Measurements from ENCODE around the gene ADAM22.

The ADAM22 gene

GRCh38 chr7:88223265-88223664, 289.2 kb downstream of the ADAM22 start:
- no peak overlapping the region for H3K4me3 ChIP-seq (ENCODE audit: low read length)
- no peaks in the 10 kb centered on the region for H3K36me3 ChIP-seq (ENCODE audit: control insufficient read depth, low read depth, low read length)
- no peak overlapping the region for H3K27ac ChIP-seq (ENCODE audit: low read length)
- H3K27me3 ChIP-seq (ENCODE audit: control insufficient read depth, insufficient read depth, low read length), result no peaks in the 10 kb centered on the region
- no peak overlapping the region for H3K9ac ChIP-seq (ENCODE audit: low read length)
- peaks cover 8% of the 10 kb centered on the region for H3K4me1 ChIP-seq (ENCODE audit: control insufficient read depth, low read depth, low read length)
- no peaks in the 10 kb centered on the region for H3K9me3 ChIP-seq (ENCODE audit: control insufficient read depth, low read depth, low read length)

- Histone ChIP-seq H3K9me3 (ENCODE audit: control insufficient read depth, low read depth, low read length) (no peaks in the 10 kb centered on the region), H3K27me3 (ENCODE audit: control insufficient read depth, insufficient read depth, low read length) (no peaks in the 10 kb centered on the region), H3K4me3 (ENCODE audit: low read length) (no peak overlapping the region), H3K4me1 (ENCODE audit: control insufficient read depth, low read depth, low read length) (no peaks in the 10 kb centered on the region), H3K9ac (ENCODE audit: low read length) (no peak overlapping the region), H3K36me3 (ENCODE audit: control insufficient read depth, low read depth, low read length) (no peaks in the 10 kb centered on the region), H3K27ac (ENCODE audit: low read length) (no peak overlapping the region)
Observed at GRCh38 chr7:88224601-88225275, 290.7 kb downstream of the ADAM22 start.

DNA sequence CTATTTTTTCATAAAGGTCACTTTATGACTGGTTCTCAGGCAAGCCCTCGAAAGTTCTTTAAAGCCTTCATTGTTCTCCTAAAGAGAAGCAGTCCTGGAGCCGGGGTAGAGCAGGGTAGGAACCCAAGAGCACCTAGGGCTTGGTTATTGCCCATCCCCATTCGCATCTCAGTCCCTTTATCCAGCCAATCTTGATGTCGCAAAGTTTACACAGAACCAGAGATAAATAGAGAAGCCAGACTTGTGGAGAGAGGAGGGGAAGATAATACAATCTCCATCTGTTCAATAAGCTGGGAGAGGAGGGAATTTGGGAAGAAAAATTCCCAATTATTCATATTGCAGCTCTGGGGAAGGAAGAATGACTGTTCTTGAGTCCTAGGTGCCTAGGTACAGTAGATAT, 292.1 kb downstream of the ADAM22 start:
- H3K9ac ChIP-seq (ENCODE audit: low read length), result no peak overlapping the region
- no peak overlapping the region for H3K27ac ChIP-seq (ENCODE audit: low read length)
- no peaks in the 10 kb centered on the region for H3K36me3 ChIP-seq (ENCODE audit: control insufficient read depth, low read depth, low read length)
- H3K4me3 ChIP-seq (ENCODE audit: low read length), result no peak overlapping the region
- H3K4me1 ChIP-seq (ENCODE audit: control insufficient read depth, low read depth, low read length), result no peaks in the 10 kb centered on the region
- no peaks in the 10 kb centered on the region for H3K9me3 ChIP-seq (ENCODE audit: control insufficient read depth, low read depth, low read length)
- no peaks in the 10 kb centered on the region for H3K27me3 ChIP-seq (ENCODE audit: control insufficient read depth, insufficient read depth, low read length)

- no peak overlapping the region for H3K27ac ChIP-seq (ENCODE audit: low read length)
- no peaks in the 10 kb centered on the region for H3K36me3 ChIP-seq (ENCODE audit: control insufficient read depth, low read depth, low read length)
- H3K9me3 ChIP-seq (ENCODE audit: control insufficient read depth, low read depth, low read length), result no peaks in the 10 kb centered on the region
- H3K9ac ChIP-seq (ENCODE audit: low read length), result no peak overlapping the region
- H3K4me3 ChIP-seq (ENCODE audit: low read length), result no peak overlapping the region
- no peaks in the 10 kb centered on the region for H3K4me1 ChIP-seq (ENCODE audit: control insufficient read depth, low read depth, low read length)
- H3K27me3 ChIP-seq (ENCODE audit: control insufficient read depth, insufficient read depth, low read length), result no peaks in the 10 kb centered on the region
Observed at GRCh38 chr7:88226886-88227516, 292.9 kb downstream of the ADAM22 start.

DNA sequence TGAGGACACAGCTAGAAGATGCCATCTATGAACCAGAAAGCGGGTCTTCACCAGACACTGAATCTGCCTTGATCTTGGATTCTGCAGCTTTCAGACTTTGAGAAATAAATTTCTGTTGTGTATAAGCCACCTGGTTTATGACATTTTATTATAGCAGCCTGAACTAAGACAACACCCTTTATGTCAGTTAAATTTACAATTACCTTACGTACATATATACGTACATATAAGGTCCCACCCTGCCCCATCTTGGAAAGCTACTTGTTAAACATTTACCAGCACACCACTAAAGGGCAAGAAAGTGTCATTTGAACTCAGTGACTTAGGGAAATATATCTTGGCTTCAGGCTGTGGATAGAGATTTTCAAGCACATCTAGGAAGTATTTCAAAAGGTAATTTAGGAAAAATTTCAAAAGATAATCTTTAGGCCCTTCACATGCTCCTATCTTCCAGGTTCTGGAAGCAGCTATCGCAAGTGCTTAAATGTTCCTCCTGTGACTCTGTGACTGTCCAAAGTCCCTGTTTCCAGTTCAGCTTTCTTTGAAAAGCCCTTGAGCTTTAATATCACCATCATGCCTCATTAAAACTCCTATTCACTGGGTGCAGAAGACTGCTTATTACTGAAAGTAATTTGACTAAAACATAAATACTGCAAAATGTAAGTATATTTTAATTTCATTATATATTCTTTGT, 295.4 kb downstream of the ADAM22 start:
- Histone ChIP-seq H3K27ac (ENCODE audit: low read length) (no peak overlapping the region), H3K9ac (ENCODE audit: low read length) (no peak overlapping the region), H3K4me1 (ENCODE audit: control insufficient read depth, low read depth, low read length) (no peaks in the 10 kb centered on the region), H3K9me3 (ENCODE audit: control insufficient read depth, low read depth, low read length) (no peaks in the 10 kb centered on the region), H3K4me3 (ENCODE audit: low read length) (no peak overlapping the region), H3K36me3 (ENCODE audit: control insufficient read depth, low read depth, low read length) (no peaks in the 10 kb centered on the region), H3K27me3 (ENCODE audit: control insufficient read depth, insufficient read depth, low read length) (no peaks in the 10 kb centered on the region)

DNA sequence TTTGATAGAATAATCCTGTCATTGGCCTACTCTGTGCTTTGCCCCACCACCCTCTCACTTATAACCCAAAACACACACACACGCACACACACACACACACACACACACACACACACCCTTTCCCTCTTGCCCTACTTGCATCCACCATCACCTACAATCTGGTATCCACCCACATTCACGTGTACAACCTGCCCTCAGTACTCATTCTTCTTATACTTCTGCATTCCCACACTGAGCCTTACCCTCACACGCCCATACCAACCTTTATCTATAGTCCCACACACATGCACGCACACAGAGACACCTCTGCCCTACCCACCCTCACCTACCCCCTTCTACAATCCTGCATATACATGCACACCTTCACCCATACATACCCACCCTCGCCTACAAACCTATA, 296.6 kb downstream of the ADAM22 start:
- Histone ChIP-seq H3K27ac (ENCODE audit: low read length) (no peak overlapping the region), H3K4me3 (ENCODE audit: low read length) (no peak overlapping the region), H3K27me3 (ENCODE audit: control insufficient read depth, insufficient read depth, low read length) (no peaks in the 10 kb centered on the region), H3K36me3 (ENCODE audit: control insufficient read depth, low read depth, low read length) (no peaks in the 10 kb centered on the region), H3K9ac (ENCODE audit: low read length) (no peak overlapping the region), H3K9me3 (ENCODE audit: control insufficient read depth, low read depth, low read length) (no peaks in the 10 kb centered on the region), H3K4me1 (ENCODE audit: control insufficient read depth, low read depth, low read length) (no peaks in the 10 kb centered on the region)

- H3K9ac ChIP-seq (ENCODE audit: low read length), result no peak overlapping the region
- H3K9me3 ChIP-seq (ENCODE audit: control insufficient read depth, low read depth, low read length), result no peaks in the 10 kb centered on the region
- no peaks in the 10 kb centered on the region for H3K27me3 ChIP-seq (ENCODE audit: control insufficient read depth, insufficient read depth, low read length)
- no peak overlapping the region for H3K27ac ChIP-seq (ENCODE audit: low read length)
- H3K4me3 ChIP-seq (ENCODE audit: low read length), result no peak overlapping the region
- H3K4me1 ChIP-seq (ENCODE audit: control insufficient read depth, low read depth, low read length), result no peaks in the 10 kb centered on the region
- no peaks in the 10 kb centered on the region for H3K36me3 ChIP-seq (ENCODE audit: control insufficient read depth, low read depth, low read length)
Observed at GRCh38 chr7:88233828-88234227, 299.8 kb downstream of the ADAM22 start.

DNA sequence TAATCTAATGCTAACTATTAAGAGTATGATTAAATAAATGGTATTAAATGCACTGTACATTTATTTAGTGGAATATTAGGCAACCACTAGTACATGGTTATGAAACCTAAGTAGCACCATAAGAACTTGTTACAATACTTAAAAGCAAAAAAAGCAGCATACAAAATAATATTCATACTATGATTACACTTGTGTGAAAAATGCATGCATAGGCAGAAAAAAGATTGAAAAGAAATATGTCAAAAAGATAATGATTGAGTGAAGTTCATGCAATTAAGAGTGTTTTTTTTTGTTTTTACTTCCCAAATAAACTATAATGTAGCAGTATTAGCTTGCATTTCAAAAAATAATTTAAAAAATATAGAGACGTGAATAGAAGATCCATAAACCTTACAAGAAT, 305.8 kb downstream of the ADAM22 start:
- Histone ChIP-seq H3K4me1 (ENCODE audit: control insufficient read depth, low read depth, low read length) (peaks cover 4% of the 10 kb centered on the region), H3K27me3 (ENCODE audit: control insufficient read depth, insufficient read depth, low read length) (no peaks in the 10 kb centered on the region), H3K27ac (ENCODE audit: low read length) (no peak overlapping the region), H3K4me3 (ENCODE audit: low read length) (no peak overlapping the region), H3K9me3 (ENCODE audit: control insufficient read depth, low read depth, low read length) (no peaks in the 10 kb centered on the region), H3K36me3 (ENCODE audit: control insufficient read depth, low read depth, low read length) (no peaks in the 10 kb centered on the region), H3K9ac (ENCODE audit: low read length) (no peak overlapping the region)

- no peak overlapping the region for H3K9ac ChIP-seq (ENCODE audit: low read length)
- H3K27me3 ChIP-seq (ENCODE audit: control insufficient read depth, insufficient read depth, low read length), result no peaks in the 10 kb centered on the region
- no peak overlapping the region for H3K27ac ChIP-seq (ENCODE audit: low read length)
Observed at GRCh38 chr7:88243345-88243909, 309.4 kb downstream of the ADAM22 start.

GRCh38 chr7:88244258-88244657, 310.2 kb downstream of the ADAM22 start:
- Histone ChIP-seq H3K36me3 (ENCODE audit: control insufficient read depth, low read depth, low read length) (no peaks in the 10 kb centered on the region), H3K27me3 (ENCODE audit: control insufficient read depth, insufficient read depth, low read length) (no peaks in the 10 kb centered on the region), H3K27ac (ENCODE audit: low read length) (no peak overlapping the region), H3K9me3 (ENCODE audit: control insufficient read depth, low read depth, low read length) (no peaks in the 10 kb centered on the region), H3K9ac (ENCODE audit: low read length) (no peak overlapping the region), H3K4me1 (ENCODE audit: control insufficient read depth, low read depth, low read length) (peaks cover 4% of the 10 kb centered on the region), H3K4me3 (ENCODE audit: low read length) (no peak overlapping the region)

More at GRCh38 chr7:88243345-88243909, 309.4 kb downstream of the ADAM22 start:
- H3K4me3 ChIP-seq (ENCODE audit: low read length), result no peak overlapping the region
- H3K36me3 ChIP-seq (ENCODE audit: control insufficient read depth, low read depth, low read length), result no peaks in the 10 kb centered on the region
- peaks cover 4% of the 10 kb centered on the region for H3K4me1 ChIP-seq (ENCODE audit: control insufficient read depth, low read depth, low read length)
- H3K9me3 ChIP-seq (ENCODE audit: control insufficient read depth, low read depth, low read length), result no peaks in the 10 kb centered on the region

All from iPS-18a (cell line).